Kidney (tissue), 14 donors: ENCODE measurements around the gene C8G. TPM values are rescaled to one million over a fixed set of nuclear protein-coding genes. Genes with fewer than 3 reads are reported as not detected.

Experiments used
- DNase-seq, 5 donors: peaks; one replicate each; pipeline ENCODE4 v3.0.0-alpha.2; 2013 to 2020
- FAIRE-seq: peaks from 2 replicates; lab custom pipeline; 2012; peaks lifted over from hg19 to GRCh38; lab: Jason Lieb, UNC
- H3K27ac ChIP-seq, 2 donors: one replicate each; pipeline ENCODE4 v1.7.0; 2013; ENCODE audit warnings: low read depth in 2 of 2, low read length in 2 of 2, inconsistent platforms in 1 of 2
- H3K27me3 ChIP-seq: one replicate; pipeline ENCODE4 v1.7.1; 2013; ENCODE audit warnings: low read length, inconsistent platforms; ENCODE audit not compliant: control insufficient read depth, insufficient read depth
- H3K36me3 ChIP-seq, 3 donors: one replicate each; pipeline versions ENCODE4 v1.7.0 to v1.7.1; 2013; ENCODE audit warnings: low read length in 3 of 3, control low read depth in 1 of 3, inconsistent platforms in 1 of 3; ENCODE audit not compliant: insufficient read depth in 3 of 3, control insufficient read depth in 2 of 3
- H3K4me1 ChIP-seq, 3 donors: one replicate each; pipeline versions ENCODE4 v1.7.0 to v1.7.1; 2013; ENCODE audit warnings: low read length in 3 of 3, inconsistent platforms in 1 of 3, low read depth in 1 of 3; ENCODE audit not compliant: control insufficient read depth in 2 of 3, insufficient read depth in 2 of 3
- H3K4me3 ChIP-seq, 3 donors: one replicate each; pipeline versions ENCODE4 v1.7.0 to v1.8.1; 2013; ENCODE audit warnings: low read length in 3 of 3, control low read depth in 1 of 3, inconsistent platforms in 1 of 3
- H3K9ac ChIP-seq, 3 donors: one replicate each; pipeline versions ENCODE4 v1.7.0 to v1.7.1; 2013; ENCODE audit warnings: low read length in 3 of 3, control low read depth in 1 of 3, inconsistent platforms in 1 of 3
- H3K9me3 ChIP-seq, 3 donors: one replicate each; pipeline versions ENCODE4 v1.7.0 to v1.7.1; 2013; ENCODE audit warnings: low read length in 3 of 3, control low read depth in 1 of 3, inconsistent platforms in 1 of 3; ENCODE audit not compliant: control insufficient read depth in 2 of 3, insufficient read depth in 1 of 3
- intact Hi-C: fragments of 100-400 bp; cut with DNase I; formaldehyde crosslinking; loops from one replicate; pipeline ENCODE4 v1.11.1; 2022
- polyA plus RNA-seq: library from polyadenylated mRNA; stranded (reverse); fragments of 350-450 nt; fragmentation: Illumina TruSeq; extraction: RNeasy Lipid Tissue Mini Kit (QIAGEN cat#74804); gene quantifications from one replicate; pipeline ENCODE4 v1.2.3, GENCODE V29; 2014; ENCODE audit warnings: low read depth, low replicate concordance; ENCODE audit not compliant: insufficient read depth
- total RNA-seq: library from RNA; stranded (reverse); fragmentation: NEBNext Ultra II Directional; extraction: Animal tissue kit (Norgen Biotek cat#: 25700); gene quantifications from one replicate; pipeline ENCODE4 v1.2.1, GENCODE V29; 2021
- TF ChIP-seq, protein P1 (sequence below): IDR thresholded peaks from 3 replicates; pipeline ENCODE4 v1.5.1; 2012; ENCODE audit warnings: mild to moderate bottlenecking, moderate library complexity, borderline replicate concordance; ENCODE audit not compliant: insufficient read depth; ENCODE audit errors: extremely low read depth
- donor health status: control.
- donor health status: control.
- donor health status: control.
- donor health status: control.
- donor health status: control.
- donor health status: DM: yes; HTN: yes; CAD: no.
- donor health status: Normal renal cell carcinoma (clear cell type).

Gene C8G
- total and polyA plus RNA-seq, 2 donors from 2014 or later, result 1.9 to 2.1 TPM

DNA sequence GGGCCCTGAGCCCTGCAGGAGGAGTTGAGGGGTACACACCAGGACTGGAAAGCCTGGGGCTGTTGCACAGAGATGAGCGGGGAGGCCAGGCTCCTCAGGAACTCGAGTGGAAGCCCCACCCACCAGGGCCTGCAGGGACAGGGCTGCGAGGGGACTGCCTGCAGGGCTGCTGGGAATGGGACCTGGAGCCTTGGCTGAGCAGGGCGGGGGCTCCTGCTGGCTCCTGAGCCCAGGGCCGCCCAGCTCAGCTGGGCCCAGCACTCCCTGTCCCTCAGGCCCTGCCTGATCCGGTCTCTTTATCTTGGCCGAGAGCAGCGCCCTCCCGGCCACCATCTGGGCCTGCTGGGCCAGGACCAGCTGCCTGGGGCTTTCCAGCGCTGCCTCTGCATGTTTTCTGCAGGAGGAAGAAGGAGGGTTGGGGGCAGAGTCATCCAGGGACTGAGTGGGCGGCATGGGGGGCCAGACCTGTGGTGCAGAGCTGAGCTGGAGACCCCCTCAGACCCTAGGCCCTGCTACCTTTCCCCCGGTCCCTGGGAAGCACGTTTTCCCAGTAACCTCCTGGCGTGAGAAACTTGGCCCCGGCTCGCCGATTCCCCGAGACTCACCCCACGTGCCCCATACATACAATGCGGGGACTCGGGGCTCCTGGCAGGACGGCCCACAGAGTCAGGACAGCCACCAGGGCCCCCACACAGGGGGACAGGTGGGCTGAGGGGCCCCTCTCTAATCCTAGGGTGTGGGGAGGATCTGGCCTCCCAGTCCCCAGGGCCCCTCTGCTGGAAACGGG lies 16.4 kb downstream of the C8G start:
- Histone ChIP-seq H3K9ac (no peak overlapping the region), H3K4me1 (peaks cover 0 to 3% (median 0%) of the 10 kb centered on the region in 3 donors), H3K4me3 (no peak overlapping the region), H3K36me3 (no peaks in the 10 kb centered on the region), H3K27ac (no peak overlapping the region), H3K27me3 (no peaks in the 10 kb centered on the region), H3K9me3 (no peaks in the 10 kb centered on the region)
- DNase-seq, result no peak
- intact Hi-C loops, result no loop called here
- FAIRE-seq, result no peak
- TF ChIP-seq, protein P1, sequence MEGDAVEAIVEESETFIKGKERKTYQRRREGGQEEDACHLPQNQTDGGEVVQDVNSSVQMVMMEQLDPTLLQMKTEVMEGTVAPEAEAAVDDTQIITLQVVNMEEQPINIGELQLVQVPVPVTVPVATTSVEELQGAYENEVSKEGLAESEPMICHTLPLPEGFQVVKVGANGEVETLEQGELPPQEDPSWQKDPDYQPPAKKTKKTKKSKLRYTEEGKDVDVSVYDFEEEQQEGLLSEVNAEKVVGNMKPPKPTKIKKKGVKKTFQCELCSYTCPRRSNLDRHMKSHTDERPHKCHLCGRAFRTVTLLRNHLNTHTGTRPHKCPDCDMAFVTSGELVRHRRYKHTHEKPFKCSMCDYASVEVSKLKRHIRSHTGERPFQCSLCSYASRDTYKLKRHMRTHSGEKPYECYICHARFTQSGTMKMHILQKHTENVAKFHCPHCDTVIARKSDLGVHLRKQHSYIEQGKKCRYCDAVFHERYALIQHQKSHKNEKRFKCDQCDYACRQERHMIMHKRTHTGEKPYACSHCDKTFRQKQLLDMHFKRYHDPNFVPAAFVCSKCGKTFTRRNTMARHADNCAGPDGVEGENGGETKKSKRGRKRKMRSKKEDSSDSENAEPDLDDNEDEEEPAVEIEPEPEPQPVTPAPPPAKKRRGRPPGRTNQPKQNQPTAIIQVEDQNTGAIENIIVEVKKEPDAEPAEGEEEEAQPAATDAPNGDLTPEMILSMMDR, result no peak

DNA sequence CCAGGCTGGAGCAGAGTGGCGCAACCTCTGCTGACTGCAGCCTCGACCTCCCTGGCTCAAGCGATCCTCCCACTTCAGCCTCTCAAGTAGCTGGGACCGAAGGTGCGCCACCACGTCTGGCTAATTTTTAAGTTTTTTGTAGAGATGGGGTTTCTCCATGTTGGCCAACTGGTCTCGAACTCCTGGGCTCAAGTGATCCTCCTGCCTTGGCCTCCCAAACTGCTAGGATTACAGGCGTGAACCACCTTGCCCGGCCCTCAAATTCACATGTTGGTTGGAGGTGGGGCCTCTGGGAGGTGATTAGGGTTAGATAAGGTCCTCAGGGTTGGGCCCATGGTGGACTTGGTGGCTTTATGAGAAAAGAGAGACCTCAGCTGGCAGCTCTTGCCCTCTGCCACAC lies 17.1 kb downstream of the C8G start:
- intact Hi-C loops, result no loop called here
- TF ChIP-seq, protein P1, result no peak
- H3K9me3 ChIP-seq, result no peaks in the 10 kb centered on the region
- DNase-seq (no peak), FAIRE-seq (no peak)
- H3K4me3 ChIP-seq, result no peak overlapping the region
- H3K27me3 ChIP-seq, result no peaks in the 10 kb centered on the region
- H3K4me1 ChIP-seq, result peaks cover 0 to 3% (median 0%) of the 10 kb centered on the region in 3 donors
- H3K36me3 ChIP-seq, result no peaks in the 10 kb centered on the region
- H3K9ac ChIP-seq, result no peak overlapping the region
- no peak overlapping the region for H3K27ac ChIP-seq

DNA sequence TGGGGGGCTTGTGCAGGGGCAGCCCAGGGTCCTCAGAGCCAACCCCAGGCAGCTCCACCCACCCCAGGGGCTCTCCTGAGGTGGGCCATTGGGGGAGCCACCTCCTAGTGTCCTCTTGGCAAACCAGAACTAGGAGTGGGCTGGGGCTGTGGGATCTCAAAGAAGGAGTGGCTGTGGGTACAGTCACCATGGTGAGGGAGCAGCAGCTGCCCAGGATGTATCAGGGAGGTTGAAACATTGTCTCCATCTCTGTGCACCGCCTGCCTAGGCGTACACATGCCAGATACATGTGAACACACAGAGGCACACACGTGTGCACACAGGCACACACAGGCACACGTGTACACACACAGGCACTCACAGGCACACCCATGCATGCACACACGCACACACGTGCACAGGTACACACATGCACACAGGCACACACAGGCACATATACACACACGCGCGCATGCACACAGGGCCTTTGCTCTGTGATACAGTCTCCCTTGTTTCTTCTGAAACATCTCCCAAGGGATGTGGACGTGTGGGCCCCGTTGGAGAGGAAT lies 17.7 kb downstream of the C8G start:
- TF ChIP-seq, protein P1, result no peak
- Histone ChIP-seq H3K4me3 (no peak overlapping the region), H3K9ac (no peak overlapping the region), H3K27ac (no peak overlapping the region), H3K27me3 (no peaks in the 10 kb centered on the region), H3K36me3 (no peaks in the 10 kb centered on the region), H3K4me1 (peaks cover 0 to 3% (median 0%) of the 10 kb centered on the region in 3 donors), H3K9me3 (no peaks in the 10 kb centered on the region)
- FAIRE-seq (no peak), DNase-seq (no peak)
- intact Hi-C loops, result no loop called here
